HL-60 (cell line): ENCODE measurements around the gene ATRIP.

Experiments
- POLR2AphosphoS5 ChIP-seq: IDR thresholded peaks from 2 replicates; pipeline ENCODE4 v1.6.1; 2012; ENCODE audit warnings: low read depth
- TF ChIP-seq, protein P1 (sequence below): IDR thresholded peaks from one replicate; pipeline ENCODE4 v1.5.1; 2011; ENCODE audit warnings: low read length, control low read depth, inconsistent platforms; ENCODE audit not compliant: insufficient read depth

- no peak for TF ChIP-seq POLR2AphosphoS5
- TF ChIP-seq, protein P1, sequence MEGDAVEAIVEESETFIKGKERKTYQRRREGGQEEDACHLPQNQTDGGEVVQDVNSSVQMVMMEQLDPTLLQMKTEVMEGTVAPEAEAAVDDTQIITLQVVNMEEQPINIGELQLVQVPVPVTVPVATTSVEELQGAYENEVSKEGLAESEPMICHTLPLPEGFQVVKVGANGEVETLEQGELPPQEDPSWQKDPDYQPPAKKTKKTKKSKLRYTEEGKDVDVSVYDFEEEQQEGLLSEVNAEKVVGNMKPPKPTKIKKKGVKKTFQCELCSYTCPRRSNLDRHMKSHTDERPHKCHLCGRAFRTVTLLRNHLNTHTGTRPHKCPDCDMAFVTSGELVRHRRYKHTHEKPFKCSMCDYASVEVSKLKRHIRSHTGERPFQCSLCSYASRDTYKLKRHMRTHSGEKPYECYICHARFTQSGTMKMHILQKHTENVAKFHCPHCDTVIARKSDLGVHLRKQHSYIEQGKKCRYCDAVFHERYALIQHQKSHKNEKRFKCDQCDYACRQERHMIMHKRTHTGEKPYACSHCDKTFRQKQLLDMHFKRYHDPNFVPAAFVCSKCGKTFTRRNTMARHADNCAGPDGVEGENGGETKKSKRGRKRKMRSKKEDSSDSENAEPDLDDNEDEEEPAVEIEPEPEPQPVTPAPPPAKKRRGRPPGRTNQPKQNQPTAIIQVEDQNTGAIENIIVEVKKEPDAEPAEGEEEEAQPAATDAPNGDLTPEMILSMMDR = no peak
Measured at GRCh38 chr3:48467473-48468267, 21.1 kb downstream of the ATRIP start.
